BLaER1 treated with 17β-estradiol and CSF1 and Interleukin-3, amounts not matched to agents 10 nM and 100 nM (cell line): ENCODE results near the gene GLYAT.

Experiments used
- H3K27ac ChIP-seq, 11 experiments: shearing (Covaris generic); formaldehyde crosslinking; 2 replicates each; pipeline ENCODE4 v1.8.1; 2022
- H3K27me3 ChIP-seq, 11 experiments: shearing (Covaris generic); formaldehyde crosslinking; 2 replicates each; pipeline ENCODE4 v1.8.1; 2022
- H3K36me3 ChIP-seq, 11 experiments: shearing (Covaris generic); formaldehyde crosslinking; 2 replicates each; pipeline ENCODE4 v1.8.1; 2022
- H3K4me1 ChIP-seq, 10 experiments: shearing (Covaris generic); formaldehyde crosslinking; 2 replicates each; pipeline ENCODE4 v1.8.1; 2022
- H3K4me2 ChIP-seq, 11 experiments: shearing (Covaris generic); formaldehyde crosslinking; 2 replicates each; pipeline ENCODE4 v1.8.1; 2022
- H3K4me3 ChIP-seq, 10 experiments: shearing (Covaris generic); formaldehyde crosslinking; 2 replicates each; pipeline ENCODE4 v1.8.1; 2022
- H3K9ac ChIP-seq, 11 experiments: shearing (Covaris generic); formaldehyde crosslinking; 2 replicates each; pipeline ENCODE4 v1.8.1; 2022
- H3K9me3 ChIP-seq, 11 experiments: shearing (Covaris generic); formaldehyde crosslinking; replicated peaks in 1 of 11; 2 replicates each; pipeline ENCODE4 v1.8.1; 2022
- H4K20me1 ChIP-seq, 11 experiments: shearing (Covaris generic); formaldehyde crosslinking; 2 replicates each; pipeline ENCODE4 v1.8.1; 2022
- Cebpa-rat ChIP-seq, 11 experiments: shearing (Covaris generic); IDR thresholded peaks; 2 replicates each; pipeline ENCODE4 v1.8.1; 2022

Gene GLYAT, protein sequence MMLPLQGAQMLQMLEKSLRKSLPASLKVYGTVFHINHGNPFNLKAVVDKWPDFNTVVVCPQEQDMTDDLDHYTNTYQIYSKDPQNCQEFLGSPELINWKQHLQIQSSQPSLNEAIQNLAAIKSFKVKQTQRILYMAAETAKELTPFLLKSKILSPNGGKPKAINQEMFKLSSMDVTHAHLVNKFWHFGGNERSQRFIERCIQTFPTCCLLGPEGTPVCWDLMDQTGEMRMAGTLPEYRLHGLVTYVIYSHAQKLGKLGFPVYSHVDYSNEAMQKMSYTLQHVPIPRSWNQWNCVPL

DNA sequence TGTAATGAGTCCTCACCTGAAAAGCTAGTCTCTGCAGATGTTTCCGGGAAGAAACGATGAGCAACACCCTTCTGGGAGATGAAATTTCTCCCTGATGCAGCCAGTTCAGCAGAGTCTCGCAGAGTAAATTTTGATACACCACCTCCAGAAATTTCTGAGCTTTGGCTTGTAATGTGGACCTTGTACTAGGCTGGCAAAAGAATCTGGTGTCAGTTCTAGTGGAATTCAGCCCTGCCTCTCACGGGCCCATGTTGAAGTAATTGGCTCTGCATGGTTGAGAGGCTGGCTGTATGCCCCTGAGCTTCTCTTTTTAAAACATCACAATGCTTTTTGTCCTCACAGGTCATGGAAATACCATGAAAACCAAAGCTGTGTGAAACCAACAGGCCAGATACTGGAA is at the start of gene GLYAT:
TSS of gene GLYAT (minus strand) at position 125 of the 400 bp plus-strand sequence. CDS start 7,447 bp downstream, outside the sequence.
- H3K36me3 ChIP-seq: no peaks in the 10 kb centered on the region
- H3K27ac ChIP-seq: no peak within 1 kb of the TSS
- no peak within 1 kb of the TSS for H3K9ac ChIP-seq
- peaks cover 5 to 16% (median 7%) of the 10 kb centered on the region in 10 experiments; a peak in 15 of 20 replicates for H3K4me1 ChIP-seq
- H3K4me2 ChIP-seq: no peak within 1 kb of the TSS
- no peak for TF ChIP-seq Cebpa-rat (IDR thresholded peaks at IDR 0.05)
- no peaks in the 10 kb centered on the region for H4K20me1 ChIP-seq
- no peaks in the 10 kb centered on the region for H3K9me3 ChIP-seq
- no peak within 1 kb of the TSS for H3K4me3 ChIP-seq
- H3K27me3 ChIP-seq: no peaks in the 10 kb centered on the region

DNA sequence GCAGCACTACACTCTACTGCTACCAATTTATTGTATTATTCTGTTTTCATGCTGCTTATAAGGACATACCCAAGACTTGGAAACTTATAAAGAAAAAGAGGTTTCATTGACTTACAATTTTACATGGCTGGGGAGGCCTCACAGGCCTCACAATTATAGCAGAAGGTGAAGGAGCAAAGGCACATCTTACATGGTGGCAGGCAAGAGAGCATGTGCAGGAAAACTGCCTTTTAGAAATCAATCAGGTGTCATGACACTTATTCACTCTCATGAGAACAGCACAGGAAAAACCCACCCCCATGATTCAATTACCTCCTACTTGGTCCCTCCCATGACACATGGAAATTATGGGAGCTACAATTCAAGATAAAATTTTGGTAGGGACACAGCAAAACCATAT is 49.6 kb upstream of the GLYAT start:
- no peaks in the 10 kb centered on the region for H3K36me3 ChIP-seq
- no peaks in the 10 kb centered on the region for H3K4me1 ChIP-seq
- H3K4me3 ChIP-seq: no peak overlapping the region
- H3K9me3 ChIP-seq: peaks cover 5 to 19% (median 9%) of the 10 kb centered on the region in 11 experiments; a peak in 17 of 22 replicates
- no peak overlapping the region for H3K9ac ChIP-seq
- no peak overlapping the region for H3K4me2 ChIP-seq
- H3K27ac ChIP-seq: no peak overlapping the region
- no peak for TF ChIP-seq Cebpa-rat (IDR thresholded peaks at IDR 0.05)
- no peaks in the 10 kb centered on the region for H3K27me3 ChIP-seq
- no peaks in the 10 kb centered on the region for H4K20me1 ChIP-seq

DNA sequence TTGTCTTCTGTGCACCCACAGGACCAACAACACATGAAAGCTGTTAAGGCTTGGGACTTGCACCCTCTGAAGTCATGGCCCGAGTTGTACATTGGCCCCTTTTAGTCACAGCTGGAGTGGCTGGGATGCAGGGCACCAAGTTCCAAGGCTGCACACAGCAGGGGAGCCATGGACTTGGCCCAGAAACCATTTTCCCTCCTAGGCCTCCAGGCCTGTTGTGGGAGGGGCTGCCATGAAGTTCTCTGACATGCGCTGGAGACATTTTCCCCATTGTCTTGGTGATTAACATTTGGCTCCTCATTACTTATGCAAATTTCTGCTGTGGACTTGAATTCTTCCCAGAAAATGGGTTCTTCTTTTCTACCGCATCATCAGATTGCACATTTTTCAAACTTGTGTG is 48.8 kb upstream of the GLYAT start:
- Histone ChIP-seq H3K36me3 (no peaks in the 10 kb centered on the region), H3K9ac (no peak overlapping the region), H3K4me1 (no peaks in the 10 kb centered on the region), H3K4me3 (no peak overlapping the region), H3K27ac (no peak overlapping the region), H4K20me1 (no peaks in the 10 kb centered on the region), H3K27me3 (no peaks in the 10 kb centered on the region), H3K9me3 (peaks cover 5 to 19% (median 9%) of the 10 kb centered on the region in 11 experiments; a peak in 17 of 22 replicates), H3K4me2 (no peak overlapping the region)
- no peak for TF ChIP-seq Cebpa-rat (IDR thresholded peaks at IDR 0.05)

- no peak overlapping the region for H3K4me3 ChIP-seq
- peaks cover 5 to 19% (median 9%) of the 10 kb centered on the region in 11 experiments; a peak in 17 of 22 replicates for H3K9me3 ChIP-seq
- no peaks in the 10 kb centered on the region for H3K4me1 ChIP-seq
- no peak for TF ChIP-seq Cebpa-rat (IDR thresholded peaks at IDR 0.05)
- no peak overlapping the region for H3K4me2 ChIP-seq
- H3K27me3 ChIP-seq: no peaks in the 10 kb centered on the region
- no peak overlapping the region for H3K9ac ChIP-seq
- H4K20me1 ChIP-seq: no peaks in the 10 kb centered on the region
- H3K36me3 ChIP-seq: no peaks in the 10 kb centered on the region
- no peak overlapping the region for H3K27ac ChIP-seq
These were observed 45.4 kb upstream of the GLYAT start for GRCh38 chr11:58776891-58777710.

GRCh38 chr11:58775066-58775708 is 43.4 kb upstream of the GLYAT start:
- Histone ChIP-seq H3K36me3 (no peaks in the 10 kb centered on the region), H3K4me3 (no peak overlapping the region), H3K27me3 (no peaks in the 10 kb centered on the region), H3K9ac (no peak overlapping the region), H3K27ac (no peak overlapping the region), H3K4me1 (no peaks in the 10 kb centered on the region), H4K20me1 (no peaks in the 10 kb centered on the region), H3K9me3 (peaks cover 0 to 6% (median 3%) of the 10 kb centered on the region in 11 experiments; a peak in 13 of 22 replicates), H3K4me2 (no peak overlapping the region)
- no peak for TF ChIP-seq Cebpa-rat (IDR thresholded peaks at IDR 0.05)

DNA sequence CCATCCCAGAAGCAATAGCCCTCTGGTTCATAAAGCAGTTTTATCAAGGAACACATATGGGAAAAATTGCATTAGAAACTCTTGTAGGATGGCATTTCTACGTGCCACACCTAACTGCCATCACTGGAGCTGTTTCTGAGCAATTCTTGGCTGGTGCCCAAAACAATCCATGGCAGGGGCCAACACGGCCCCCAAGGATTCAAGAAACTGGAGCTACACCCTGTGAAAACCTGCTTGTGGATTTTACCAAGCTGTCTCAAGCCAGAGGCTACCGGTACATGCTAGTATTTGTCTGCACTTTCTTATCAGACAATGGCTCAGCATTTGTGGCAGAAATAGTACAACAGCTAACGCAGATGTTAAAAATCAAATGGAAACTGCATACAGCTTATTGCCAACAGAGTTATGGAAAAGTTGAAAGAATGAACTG is 42.4 kb upstream of the GLYAT start:
- H3K36me3 ChIP-seq: no peaks in the 10 kb centered on the region
- H3K4me3 ChIP-seq: no peak overlapping the region
- no peaks in the 10 kb centered on the region for H3K27me3 ChIP-seq
- H3K9ac ChIP-seq: no peak overlapping the region
- TF ChIP-seq Cebpa-rat (IDR thresholded peaks at IDR 0.05): no peak
- H4K20me1 ChIP-seq: no peaks in the 10 kb centered on the region
- H3K4me2 ChIP-seq: no peak overlapping the region
- H3K27ac ChIP-seq: no peak overlapping the region
- no peaks in the 10 kb centered on the region for H3K4me1 ChIP-seq
- H3K9me3 ChIP-seq: no peaks in the 10 kb centered on the region

GRCh38 chr11:58773337-58773736 is 41.6 kb upstream of the GLYAT start:
- H3K4me2 ChIP-seq: no peak overlapping the region
- TF ChIP-seq Cebpa-rat (IDR thresholded peaks at IDR 0.05): no peak
- no peaks in the 10 kb centered on the region for H4K20me1 ChIP-seq
- H3K36me3 ChIP-seq: no peaks in the 10 kb centered on the region
- no peaks in the 10 kb centered on the region for H3K27me3 ChIP-seq
- no peaks in the 10 kb centered on the region for H3K4me1 ChIP-seq
- no peaks in the 10 kb centered on the region for H3K9me3 ChIP-seq
- no peak overlapping the region for H3K4me3 ChIP-seq
- H3K27ac ChIP-seq: no peak overlapping the region
- no peak overlapping the region for H3K9ac ChIP-seq

- no peak for TF ChIP-seq Cebpa-rat (IDR thresholded peaks at IDR 0.05)
- H3K36me3 ChIP-seq: no peaks in the 10 kb centered on the region
- no peaks in the 10 kb centered on the region for H3K27me3 ChIP-seq
- H3K4me3 ChIP-seq: no peak overlapping the region
- no peaks in the 10 kb centered on the region for H3K9me3 ChIP-seq
- H4K20me1 ChIP-seq: no peaks in the 10 kb centered on the region
- no peaks in the 10 kb centered on the region for H3K4me1 ChIP-seq
- no peak overlapping the region for H3K27ac ChIP-seq
- no peak overlapping the region for H3K9ac ChIP-seq
- no peak overlapping the region for H3K4me2 ChIP-seq
These were observed 40.9 kb upstream of the GLYAT start for GRCh38 chr11:58772329-58773285.
